Dermis blood vessel endothelial cell (primary cell): Measurements from ENCODE around the gene CRYGC. TPM values are rescaled to one million over a fixed set of nuclear protein-coding genes. Genes with fewer than 3 reads are reported as not detected.
"Not testable (repeated sequence)": the region's sequence is repeated elsewhere in the genome, so short reads cannot be mapped to it uniquely, and the experiment has no call there.

Experiments
- DNase-seq: peaks from one replicate; pipeline ENCODE4 v3.0.0; 2010
- total RNA-seq: library from RNA; depleted of rRNA; stranded (reverse); fragments of >200 nt; gene quantifications from 2 replicates; pipeline ENCODE4 v1.2.3, GENCODE V29; 2014

Gene CRYGC
- total RNA-seq, 1 donor from 2014 or later: not detected

- DNase-seq: no peak
Observed at GRCh38 chr2:208135794-208136715, 6.4 kb upstream of the CRYGC start.

DNA sequence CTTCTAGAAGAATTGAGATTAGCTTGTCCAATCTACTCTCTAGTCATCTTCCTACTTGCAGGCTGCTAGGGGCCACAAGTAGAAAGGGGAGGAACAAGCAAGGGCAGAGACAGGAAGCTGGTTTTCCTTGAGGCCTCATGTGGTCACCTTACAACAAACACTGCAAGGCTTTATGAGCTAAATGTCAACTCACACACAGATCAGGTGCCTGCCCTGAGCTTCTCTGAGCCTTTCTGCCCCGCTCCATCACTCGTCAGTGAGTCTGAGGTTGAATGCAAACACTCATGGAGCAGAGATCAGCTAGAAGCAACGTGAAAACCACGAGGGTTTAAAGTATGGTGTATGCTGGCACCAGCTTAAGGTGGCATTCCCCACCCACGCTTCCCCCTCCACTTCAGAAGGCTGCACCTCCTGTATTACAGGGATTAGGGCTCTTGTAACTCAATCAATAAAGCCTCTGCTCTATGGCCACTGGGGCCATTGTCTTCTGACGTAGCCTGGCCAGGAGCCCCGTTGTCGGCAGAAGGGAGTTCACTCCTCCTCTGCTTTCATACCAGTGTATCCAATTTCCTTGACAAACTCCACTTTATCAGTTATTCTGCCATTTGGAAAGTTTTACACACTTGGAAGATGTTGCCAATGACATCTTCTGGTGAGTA, 5.4 kb upstream of the CRYGC start:
- DNase-seq: no peak

- no peak for DNase-seq
Observed at GRCh38 chr2:208130712-208131110, 1.1 kb upstream of the CRYGC start.

DNA sequence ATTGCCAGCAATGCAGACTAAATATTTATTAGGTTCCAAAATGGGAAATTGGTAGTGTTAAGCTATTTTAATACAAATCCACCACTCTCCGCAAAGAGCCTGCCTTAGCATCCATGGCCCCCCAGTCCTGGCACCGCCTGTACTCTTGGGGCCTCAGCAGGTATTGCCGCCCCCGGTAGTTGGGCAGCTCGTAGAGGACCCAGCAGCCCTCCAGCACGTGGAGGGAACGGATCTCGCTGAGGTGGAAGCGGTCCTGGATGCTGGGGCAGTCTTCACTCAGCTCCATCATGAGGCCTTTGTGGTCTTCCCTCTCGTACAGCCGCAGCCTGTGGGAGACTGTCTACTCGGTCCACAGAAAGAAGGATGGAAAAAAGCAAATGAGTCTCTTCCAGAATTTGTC, 1.5 kb downstream of the CRYGC start:
- no peak for DNase-seq

GRCh38 chr2:208127090-208127489, 2.5 kb downstream of the CRYGC start:
- DNase-seq: no peak

GRCh38 chr2:208125251-208125650, 4.4 kb downstream of the CRYGC start:
- no peak for DNase-seq

- DNase-seq: not testable (repeated sequence)
Observed at GRCh38 chr2:208124013-208124715, 5.5 kb downstream of the CRYGC start, which contains the start of gene CRYGD. Gene CRYGD (minus strand): TSS chr2:208124524. CDS start chr2:208124473, 51 bp downstream.

DNA sequence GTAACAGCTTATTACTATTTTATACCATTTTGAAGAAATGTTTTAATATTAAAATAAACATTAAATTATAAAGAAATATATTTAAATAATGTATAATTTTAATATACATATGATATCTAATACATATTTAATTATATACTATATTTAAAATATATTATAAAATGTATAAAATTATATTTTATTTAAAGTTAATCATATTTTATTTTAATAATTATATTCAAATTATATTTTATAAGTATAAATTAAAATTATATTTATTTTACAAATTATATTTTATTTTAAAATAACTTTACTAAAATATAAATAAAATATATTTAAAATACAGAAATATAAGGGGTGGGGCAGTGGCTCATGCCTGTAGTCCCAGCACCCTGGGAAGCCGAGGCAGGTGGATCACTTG, 7.4 kb downstream of the CRYGC start:
- no peak for DNase-seq

DNA sequence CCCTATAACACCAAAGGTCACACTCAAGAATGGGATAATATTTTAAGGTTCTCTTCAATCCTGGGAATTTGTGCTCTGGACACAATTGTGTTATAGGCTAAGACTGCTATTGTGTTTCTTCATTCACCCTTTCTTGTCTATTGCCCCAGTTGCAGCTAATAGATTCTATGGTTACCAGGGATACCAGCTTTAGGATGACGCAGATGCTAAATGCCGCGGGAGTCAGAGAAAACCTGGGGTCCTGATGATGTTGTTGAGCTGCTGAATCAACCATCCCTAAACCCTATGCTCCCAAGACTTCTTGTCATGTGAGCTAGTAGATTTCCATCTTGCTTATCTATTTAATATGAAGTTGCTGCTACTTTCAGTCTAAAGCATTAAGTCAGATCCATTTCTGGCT, 10.7 kb downstream of the CRYGC start:
- no peak for DNase-seq

DNA sequence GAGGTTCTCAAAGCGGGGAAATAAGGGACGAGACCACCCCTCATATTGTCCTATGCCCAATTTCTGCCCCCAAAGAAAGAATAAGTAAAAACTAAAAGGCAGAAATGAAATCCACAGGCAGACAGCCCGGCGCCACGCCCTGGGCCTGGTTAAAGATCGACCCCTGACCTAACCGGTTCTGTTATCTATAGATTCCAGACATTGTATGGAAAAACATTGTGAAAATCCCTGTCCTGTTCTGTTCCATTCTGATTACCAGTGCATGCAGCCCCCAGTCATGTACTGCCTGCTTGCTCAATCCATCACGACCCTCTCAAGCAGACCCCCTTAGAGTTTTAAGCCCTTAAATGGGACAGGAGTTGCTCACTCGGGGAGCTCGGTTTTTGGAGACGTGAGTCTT, 12.2 kb downstream of the CRYGC start:
- DNase-seq: not testable (repeated sequence)

GRCh38 chr2:208112969-208113368, 16.7 kb downstream of the CRYGC start:
- no peak for DNase-seq

DNA sequence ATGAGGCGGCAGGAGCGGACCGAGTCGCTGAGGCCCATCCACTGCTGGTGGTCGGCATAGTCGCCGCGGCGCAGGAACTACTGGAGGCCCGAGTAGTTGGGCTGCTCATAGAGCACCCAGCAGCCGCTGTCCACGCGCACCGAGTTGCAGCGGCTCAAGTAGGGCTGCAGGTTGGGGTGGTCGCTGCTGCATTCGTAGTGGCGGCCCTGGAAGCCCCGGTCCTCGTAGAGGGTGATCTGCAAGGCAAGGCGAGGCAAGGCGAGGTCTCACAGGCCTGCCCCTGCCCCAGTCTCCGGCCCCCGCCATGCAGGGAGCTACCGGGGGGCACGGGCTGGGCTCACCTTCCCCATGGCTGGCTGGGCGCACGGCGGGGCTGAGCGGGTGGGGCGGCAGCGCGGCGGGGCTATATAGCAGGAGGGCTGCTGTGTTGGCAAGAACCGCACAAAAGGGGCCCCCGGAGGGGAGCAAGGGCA, 17.3 kb downstream of the CRYGC start:
- DNase-seq: not testable (repeated sequence)

- no peak for DNase-seq
Observed at GRCh38 chr2:208103616-208104015, 26.0 kb downstream of the CRYGC start.

- peak; percentile 24 for DNase-seq
Observed at GRCh38 chr2:208101716-208102631, 27.7 kb downstream of the CRYGC start.

DNA sequence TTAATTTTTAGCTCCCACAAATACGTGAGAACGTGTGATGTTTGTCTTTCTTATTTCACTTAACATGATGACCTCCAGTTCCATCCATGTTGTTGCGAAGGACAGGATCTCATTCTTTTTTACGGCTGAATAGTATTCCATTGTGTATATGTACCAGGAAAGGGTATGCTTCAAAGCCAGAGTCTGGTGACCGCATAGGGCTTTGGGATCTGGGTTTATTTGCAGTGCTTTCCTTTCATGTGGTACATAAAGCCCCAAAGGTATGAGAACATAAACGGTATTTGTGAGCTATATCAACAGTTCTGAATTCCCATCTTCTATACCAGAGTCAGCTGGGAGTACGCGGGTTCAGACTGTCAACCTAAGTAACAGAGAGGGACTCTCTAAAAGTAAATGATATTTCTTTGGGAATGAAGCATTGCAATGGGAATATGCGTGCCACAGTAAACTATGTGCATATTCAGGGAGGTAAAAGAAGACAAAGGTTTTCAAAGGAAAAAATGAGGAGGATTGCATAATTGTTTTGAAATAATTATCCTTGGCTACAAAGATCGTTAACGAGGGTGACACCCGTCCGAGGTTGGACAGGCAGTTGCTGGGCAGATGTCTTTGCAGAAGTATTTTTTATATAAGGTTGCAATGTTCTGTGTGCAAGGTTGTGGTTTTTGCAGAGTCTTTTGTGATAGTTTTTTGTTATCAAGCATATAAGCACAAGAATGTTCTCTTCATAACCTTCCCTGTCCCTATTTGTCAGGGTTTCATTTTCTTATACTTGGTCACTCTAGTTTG, 29.8 kb downstream of the CRYGC start:
- DNase-seq: no peak

GRCh38 chr2:208098701-208099100, 30.9 kb downstream of the CRYGC start:
- not testable (repeated sequence) for DNase-seq

GRCh38 chr2:208098267-208098666, 31.4 kb downstream of the CRYGC start:
- DNase-seq: no peak

DNA sequence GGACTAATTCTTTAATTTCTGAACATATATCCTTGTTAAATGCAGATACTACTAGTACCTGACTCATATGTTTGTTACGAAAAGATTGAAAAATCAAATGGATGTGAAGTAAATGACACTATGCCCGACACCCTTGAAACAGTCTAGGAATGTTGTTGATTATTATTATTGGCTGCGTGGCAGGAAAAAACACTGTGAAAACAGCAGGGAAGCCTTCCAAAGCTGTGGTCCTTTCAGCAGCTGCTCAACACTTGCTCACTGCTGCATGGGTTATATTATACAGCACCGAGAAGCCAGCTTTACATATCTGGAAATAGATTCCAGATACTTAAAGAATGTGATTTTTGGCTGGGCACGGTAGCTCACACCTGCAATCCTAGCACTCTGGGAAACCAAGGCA, 31.8 kb downstream of the CRYGC start:
- no peak for DNase-seq

- no peak for DNase-seq
Observed at GRCh38 chr2:208097313-208097712, 32.3 kb downstream of the CRYGC start.

GRCh38 chr2:208096080-208096479, 33.5 kb downstream of the CRYGC start:
- no peak for DNase-seq

- no peak for DNase-seq
Observed at GRCh38 chr2:208093128-208093527, 36.5 kb downstream of the CRYGC start.
